ENCODE data around the gene ZEB2.

ZEB2 gene

DNA sequence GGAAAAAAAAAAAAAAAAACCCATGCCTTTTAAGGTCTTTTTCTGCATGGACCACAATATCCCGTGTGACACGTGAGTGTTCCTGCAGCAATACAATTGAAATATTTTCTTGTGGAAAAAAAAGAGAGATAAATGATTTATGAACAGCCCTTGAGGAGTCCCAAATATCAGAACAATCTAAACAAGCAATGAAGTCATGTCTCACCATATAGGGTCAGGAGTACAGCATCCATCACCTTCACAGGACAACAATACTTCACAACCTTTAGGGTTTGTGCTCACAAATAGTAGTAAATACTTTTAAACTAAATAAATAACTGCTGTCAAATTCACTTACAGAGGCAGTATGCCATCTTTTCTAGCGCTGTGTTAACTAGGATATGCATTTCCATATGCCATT, 87.9 kb downstream of the ZEB2 start:
- Histone ChIP-seq H3K4me3 (ENCODE audit: low read length) (no peak overlapping the region), H3K9ac (ENCODE audit: low read length) (no peak overlapping the region), H3K36me3 (ENCODE audit: control insufficient read depth, insufficient read depth, low read length) (no peaks in the 10 kb centered on the region), H3K9me3 (ENCODE audit: control insufficient read depth, low read length) (no peaks in the 10 kb centered on the region), H3K4me1 (ENCODE audit: control insufficient read depth, insufficient read depth, low read length) (no peaks in the 10 kb centered on the region), H3K27me3 (ENCODE audit: control insufficient read depth, insufficient read depth, low read length) (no peaks in the 10 kb centered on the region)

DNA sequence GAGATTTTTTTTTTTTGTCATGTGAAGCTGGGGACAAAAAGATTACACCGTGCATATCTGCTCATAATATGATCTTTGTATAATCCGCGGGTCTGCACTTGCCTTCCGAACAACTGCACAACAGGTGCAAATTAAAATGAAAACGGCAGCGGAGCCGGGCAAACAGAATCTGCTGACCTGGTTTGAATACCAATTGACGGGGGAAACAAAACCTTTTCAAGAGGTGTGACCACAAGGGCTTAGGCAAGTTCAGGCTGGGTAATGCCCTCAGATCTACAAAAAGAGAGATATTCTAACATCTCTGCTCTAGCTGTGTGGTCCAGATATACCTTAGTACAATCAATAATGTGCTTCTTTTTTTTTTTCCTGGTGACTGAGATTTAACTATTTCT, 88.5 kb downstream of the ZEB2 start:
- no peak overlapping the region for H3K4me3 ChIP-seq (ENCODE audit: low read length)

DNA sequence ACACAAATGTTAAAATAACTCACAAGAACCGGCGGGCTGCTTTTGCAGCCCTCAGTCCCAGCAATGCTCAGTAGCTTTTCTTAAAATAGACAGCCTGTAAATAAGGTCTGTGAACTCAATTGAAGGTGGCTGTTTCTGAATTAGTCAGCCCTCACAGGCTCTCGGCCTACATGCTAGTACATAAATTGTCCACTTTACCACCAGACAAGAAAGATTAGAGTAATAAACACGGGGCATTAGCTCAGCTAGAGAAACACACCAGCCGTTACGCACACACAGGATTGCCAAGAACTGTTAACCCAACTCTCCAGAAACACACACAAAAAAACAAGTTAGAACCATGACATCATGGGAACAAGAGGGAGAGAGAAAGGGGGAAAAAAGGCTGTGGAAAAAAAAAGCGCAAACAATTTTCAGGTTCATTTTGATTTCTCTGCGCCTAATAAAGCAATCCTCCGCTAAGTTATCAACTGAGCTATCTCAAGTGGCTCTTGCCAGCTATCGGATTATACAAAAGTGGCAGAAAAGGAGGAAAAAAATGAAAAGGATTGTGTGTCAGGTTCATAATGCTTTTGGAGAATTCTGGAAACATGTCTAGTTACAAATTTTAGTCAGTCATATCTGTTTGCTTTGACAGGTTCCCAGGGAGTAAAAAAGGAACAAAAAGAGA, 89.1 kb downstream of the ZEB2 start:
- Histone ChIP-seq H3K4me1 (ENCODE audit: control insufficient read depth, insufficient read depth, low read length) (no peaks in the 10 kb centered on the region), H3K27me3 (ENCODE audit: control insufficient read depth, insufficient read depth, low read length) (no peaks in the 10 kb centered on the region), H3K36me3 (ENCODE audit: control insufficient read depth, insufficient read depth, low read length) (no peaks in the 10 kb centered on the region), H3K9me3 (ENCODE audit: control insufficient read depth, low read length) (no peaks in the 10 kb centered on the region), H3K9ac (ENCODE audit: low read length) (no peak overlapping the region), H3K4me3 (ENCODE audit: low read length) (no peak overlapping the region)

More for the DNA sequence above, 88.5 kb downstream of the ZEB2 start:
- no peaks in the 10 kb centered on the region for H3K4me1 ChIP-seq (ENCODE audit: control insufficient read depth, insufficient read depth, low read length)
- no peak overlapping the region for H3K9ac ChIP-seq (ENCODE audit: low read length)
- no peaks in the 10 kb centered on the region for H3K36me3 ChIP-seq (ENCODE audit: control insufficient read depth, insufficient read depth, low read length)
- H3K9me3 ChIP-seq (ENCODE audit: control insufficient read depth, low read length), result no peaks in the 10 kb centered on the region
- H3K27me3 ChIP-seq (ENCODE audit: control insufficient read depth, insufficient read depth, low read length), result no peaks in the 10 kb centered on the region

DNA sequence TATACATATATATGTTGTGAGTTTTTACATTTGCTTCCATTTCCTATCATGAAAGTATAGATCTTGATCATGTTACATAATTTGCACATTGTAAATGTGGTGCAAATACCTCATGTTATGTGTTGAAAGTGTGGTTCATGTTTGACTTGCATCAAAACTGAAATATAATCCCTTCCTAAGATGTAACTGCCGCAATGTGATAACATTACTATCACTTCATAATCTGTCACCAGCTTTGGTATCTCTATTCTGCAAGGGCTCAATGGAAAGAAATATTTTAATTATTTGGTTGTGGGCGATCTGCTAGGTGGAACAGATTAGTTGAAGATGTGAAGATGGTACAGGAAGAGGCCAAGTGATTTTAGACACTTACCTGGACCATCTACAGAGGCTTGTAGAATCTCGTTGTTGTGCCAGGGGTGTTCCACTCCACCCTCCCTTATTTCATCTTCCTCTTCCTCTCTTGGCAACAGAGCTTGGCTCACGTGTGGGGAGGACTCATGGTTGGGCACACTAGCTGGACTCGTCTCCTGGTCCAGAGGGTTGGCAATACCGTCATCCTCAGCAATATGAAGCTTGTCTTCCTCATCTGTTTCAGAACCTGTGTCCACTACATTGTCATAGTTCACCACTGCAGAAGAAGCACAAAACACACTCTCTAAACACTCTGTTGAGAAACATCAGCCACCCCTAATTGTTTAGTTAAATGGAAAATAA, 90.4 kb downstream of the ZEB2 start:
- Histone ChIP-seq H3K4me1 (ENCODE audit: control insufficient read depth, insufficient read depth, low read length) (no peaks in the 10 kb centered on the region), H3K9ac (ENCODE audit: low read length) (no peak overlapping the region)

DNA sequence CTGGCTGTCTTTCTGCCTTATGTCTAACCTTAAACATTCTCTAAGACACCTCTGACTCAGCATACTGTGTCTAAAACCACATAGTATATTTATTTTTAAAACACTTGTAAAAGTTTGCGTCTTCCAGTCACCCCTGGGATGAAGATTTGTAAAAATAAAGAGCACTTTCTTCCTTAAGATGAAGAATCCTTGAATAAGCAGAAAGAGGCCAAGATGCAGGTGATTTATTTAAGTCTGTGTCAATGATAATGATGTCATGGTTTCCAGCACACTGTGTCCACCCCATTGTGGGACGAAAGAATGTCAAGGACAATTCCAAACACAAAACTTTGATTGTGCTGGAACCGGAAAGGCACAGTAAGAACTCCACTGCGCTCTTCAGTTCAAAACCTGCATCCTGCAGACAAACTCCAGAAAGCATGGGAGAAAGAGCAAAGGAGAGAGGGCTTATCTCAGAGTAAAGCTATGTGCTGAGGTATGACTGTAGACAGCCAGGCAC, 92.9 kb downstream of the ZEB2 start:
- no peaks in the 10 kb centered on the region for H3K4me1 ChIP-seq (ENCODE audit: control insufficient read depth, insufficient read depth, low read length)
- no peaks in the 10 kb centered on the region for H3K27me3 ChIP-seq (ENCODE audit: control insufficient read depth, insufficient read depth, low read length)
- H3K36me3 ChIP-seq (ENCODE audit: control insufficient read depth, insufficient read depth, low read length), result no peaks in the 10 kb centered on the region
- no peak overlapping the region for H3K9ac ChIP-seq (ENCODE audit: low read length)
- H3K9me3 ChIP-seq (ENCODE audit: control insufficient read depth, low read length), result no peaks in the 10 kb centered on the region
- H3K4me3 ChIP-seq (ENCODE audit: low read length), result no peak overlapping the region

More for the DNA sequence above, 90.4 kb downstream of the ZEB2 start:
- H3K27me3 ChIP-seq (ENCODE audit: control insufficient read depth, insufficient read depth, low read length), result no peaks in the 10 kb centered on the region
- H3K9me3 ChIP-seq (ENCODE audit: control insufficient read depth, low read length), result no peaks in the 10 kb centered on the region
- no peaks in the 10 kb centered on the region for H3K36me3 ChIP-seq (ENCODE audit: control insufficient read depth, insufficient read depth, low read length)
- no peak overlapping the region for H3K4me3 ChIP-seq (ENCODE audit: low read length)

DNA sequence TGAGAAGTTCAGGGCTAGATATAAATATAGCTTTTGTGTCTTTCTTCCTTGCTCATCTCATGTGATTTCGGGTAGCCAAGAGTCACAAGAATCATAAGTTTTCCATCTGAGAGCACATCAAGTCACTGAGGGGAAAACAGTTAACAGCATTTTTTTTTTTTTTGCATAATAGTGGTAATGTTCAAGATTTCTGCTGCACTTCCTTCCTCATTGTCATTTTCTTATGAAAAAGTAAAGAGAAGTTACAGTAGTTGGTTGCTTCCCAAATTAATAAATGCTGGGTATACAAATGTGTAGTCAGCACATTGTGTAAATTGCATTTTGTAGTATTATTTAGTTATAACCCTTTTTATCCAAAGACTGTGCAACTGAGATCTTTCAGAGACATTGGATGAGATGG, 93.6 kb downstream of the ZEB2 start:
- H3K9ac ChIP-seq (ENCODE audit: low read length), result no peak overlapping the region

DNA sequence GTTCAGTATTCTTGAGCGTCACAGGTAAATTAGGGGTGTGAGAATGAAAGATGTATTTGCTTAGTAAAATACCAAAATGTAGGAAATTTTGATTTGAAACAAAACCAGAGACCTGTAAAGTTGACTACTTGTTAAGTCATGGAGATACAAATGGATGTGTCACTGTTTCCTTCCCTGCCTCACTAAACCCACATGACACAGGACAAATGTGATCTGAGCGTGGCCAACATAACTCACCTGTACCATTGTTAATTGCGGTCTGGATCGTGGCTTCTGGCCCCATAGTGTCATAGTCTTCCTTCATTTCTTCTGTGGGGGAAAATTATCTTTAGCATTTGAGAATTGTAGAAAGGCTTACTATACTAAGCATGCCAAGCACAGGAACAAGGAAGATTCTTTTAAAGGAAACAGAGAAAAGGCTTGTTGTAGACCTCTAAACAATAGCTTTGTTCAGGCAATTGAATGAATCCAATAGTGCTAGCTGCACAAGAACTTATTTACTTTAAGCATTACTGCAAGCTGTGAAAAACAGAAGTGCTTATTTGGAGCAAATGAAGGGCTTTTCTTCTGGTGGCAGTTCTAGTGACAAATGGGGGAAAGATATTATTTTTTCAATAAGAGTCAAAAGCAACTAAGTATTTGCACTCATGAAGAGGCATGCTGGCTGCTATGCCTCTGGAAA, 95.2 kb downstream of the ZEB2 start:
- no peaks in the 10 kb centered on the region for H3K27me3 ChIP-seq (ENCODE audit: control insufficient read depth, insufficient read depth, low read length)
- H3K36me3 ChIP-seq (ENCODE audit: control insufficient read depth, insufficient read depth, low read length), result no peaks in the 10 kb centered on the region
- no peak overlapping the region for H3K4me3 ChIP-seq (ENCODE audit: low read length)
- H3K9me3 ChIP-seq (ENCODE audit: control insufficient read depth, low read length), result no peaks in the 10 kb centered on the region
- H3K9ac ChIP-seq (ENCODE audit: low read length), result no peak overlapping the region
- no peaks in the 10 kb centered on the region for H3K4me1 ChIP-seq (ENCODE audit: control insufficient read depth, insufficient read depth, low read length)

More for the DNA sequence above, 93.6 kb downstream of the ZEB2 start:
- Histone ChIP-seq H3K27me3 (ENCODE audit: control insufficient read depth, insufficient read depth, low read length) (no peaks in the 10 kb centered on the region), H3K4me3 (ENCODE audit: low read length) (no peak overlapping the region), H3K36me3 (ENCODE audit: control insufficient read depth, insufficient read depth, low read length) (no peaks in the 10 kb centered on the region), H3K4me1 (ENCODE audit: control insufficient read depth, insufficient read depth, low read length) (no peaks in the 10 kb centered on the region), H3K9me3 (ENCODE audit: control insufficient read depth, low read length) (no peaks in the 10 kb centered on the region)

DNA sequence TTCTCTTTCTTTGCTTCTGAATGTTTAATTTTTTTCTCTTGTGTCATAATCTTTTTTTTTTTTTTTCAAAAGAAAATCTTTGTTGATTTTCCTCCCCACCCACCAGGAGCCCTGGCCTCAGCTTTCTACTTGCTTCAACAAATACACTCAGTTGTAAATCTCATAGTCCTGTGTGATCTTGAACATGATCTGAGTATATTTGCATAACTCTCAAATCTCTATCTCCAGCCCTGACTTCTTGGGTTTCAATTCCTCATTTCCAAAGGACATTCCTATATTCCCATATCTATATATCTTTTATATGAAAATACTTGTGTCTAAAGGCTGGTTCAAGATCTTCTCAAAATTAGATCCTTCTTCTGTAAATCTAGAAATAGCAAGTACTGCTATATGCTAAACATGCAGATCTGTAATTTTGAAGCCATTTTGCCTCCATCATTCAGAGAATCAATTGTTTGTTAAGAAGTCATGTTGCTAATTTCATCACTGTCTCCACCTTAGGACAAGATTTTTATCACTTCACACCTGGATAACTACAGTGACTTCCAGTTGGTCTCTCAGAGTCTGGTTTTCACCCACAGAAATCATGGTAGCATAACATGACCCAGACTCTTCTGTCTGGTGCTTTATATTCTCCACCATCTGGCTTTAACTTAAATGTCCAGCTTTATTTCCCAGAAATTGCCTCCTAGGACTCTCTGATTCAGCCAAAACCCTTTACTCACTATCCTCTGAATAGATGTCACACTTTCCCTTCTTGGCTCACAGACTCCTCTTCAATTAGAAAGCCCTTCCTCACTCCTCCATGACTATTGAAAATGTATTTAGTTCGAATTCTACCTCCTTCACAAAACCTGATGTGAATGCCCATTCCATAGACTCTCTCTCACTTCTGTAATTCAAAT, 98.1 kb downstream of the ZEB2 start:
- H3K9ac ChIP-seq (ENCODE audit: low read length), result no peak overlapping the region
- H3K4me1 ChIP-seq (ENCODE audit: control insufficient read depth, insufficient read depth, low read length), result no peaks in the 10 kb centered on the region
- no peaks in the 10 kb centered on the region for H3K36me3 ChIP-seq (ENCODE audit: control insufficient read depth, insufficient read depth, low read length)

DNA sequence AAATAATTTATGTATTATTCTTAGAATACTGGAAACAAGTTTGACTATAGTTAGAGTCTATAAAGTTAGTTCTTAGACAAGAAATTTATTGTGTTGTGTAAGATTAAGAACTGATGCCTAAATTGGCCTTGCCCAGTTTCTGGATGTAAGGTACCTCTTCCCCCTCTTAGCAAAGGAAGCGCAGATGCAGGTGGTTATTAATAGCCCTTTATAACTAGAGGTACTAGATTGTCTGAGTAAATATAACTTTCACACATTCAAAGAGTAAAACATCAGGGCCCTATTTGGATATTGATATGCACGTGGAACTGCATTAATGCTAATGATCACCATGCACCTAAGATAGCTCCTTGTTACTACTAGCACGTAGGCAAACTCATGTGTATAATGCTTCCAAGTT, 100.7 kb downstream of the ZEB2 start:
- Histone ChIP-seq H3K4me1 (ENCODE audit: control insufficient read depth, insufficient read depth, low read length) (no peaks in the 10 kb centered on the region), H3K27me3 (ENCODE audit: control insufficient read depth, insufficient read depth, low read length) (no peaks in the 10 kb centered on the region), H3K9me3 (ENCODE audit: control insufficient read depth, low read length) (no peaks in the 10 kb centered on the region), H3K9ac (ENCODE audit: low read length) (no peak overlapping the region), H3K4me3 (ENCODE audit: low read length) (no peak overlapping the region), H3K36me3 (ENCODE audit: control insufficient read depth, insufficient read depth, low read length) (no peaks in the 10 kb centered on the region)

More for the DNA sequence above, 98.1 kb downstream of the ZEB2 start:
- no peaks in the 10 kb centered on the region for H3K9me3 ChIP-seq (ENCODE audit: control insufficient read depth, low read length)
- H3K4me3 ChIP-seq (ENCODE audit: low read length), result no peak overlapping the region
- no peaks in the 10 kb centered on the region for H3K27me3 ChIP-seq (ENCODE audit: control insufficient read depth, insufficient read depth, low read length)

DNA sequence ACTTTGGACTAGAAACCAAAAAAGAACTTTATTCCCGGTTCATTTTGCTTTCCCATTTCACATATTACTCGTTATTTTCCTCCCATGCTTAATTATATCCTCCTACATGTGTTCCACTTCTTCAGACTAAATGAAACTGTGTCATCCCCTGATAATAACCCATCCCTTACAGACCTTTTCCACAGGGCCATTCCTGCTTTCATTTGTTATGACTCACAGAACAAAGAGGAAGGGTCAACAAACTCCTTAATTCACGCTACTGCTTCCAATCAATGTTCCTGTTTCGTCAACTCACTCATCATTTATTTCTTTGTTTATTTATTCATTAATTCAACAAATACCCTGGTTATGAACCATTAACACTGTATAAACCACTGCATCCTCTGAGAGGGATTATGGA, 104.5 kb downstream of the ZEB2 start:
- Histone ChIP-seq H3K9ac (ENCODE audit: low read length) (no peak overlapping the region), H3K4me3 (ENCODE audit: low read length) (no peak overlapping the region), H3K27me3 (ENCODE audit: control insufficient read depth, insufficient read depth, low read length) (no peaks in the 10 kb centered on the region), H3K4me1 (ENCODE audit: control insufficient read depth, insufficient read depth, low read length) (no peaks in the 10 kb centered on the region), H3K9me3 (ENCODE audit: control insufficient read depth, low read length) (no peaks in the 10 kb centered on the region), H3K36me3 (ENCODE audit: control insufficient read depth, insufficient read depth, low read length) (no peaks in the 10 kb centered on the region)

DNA sequence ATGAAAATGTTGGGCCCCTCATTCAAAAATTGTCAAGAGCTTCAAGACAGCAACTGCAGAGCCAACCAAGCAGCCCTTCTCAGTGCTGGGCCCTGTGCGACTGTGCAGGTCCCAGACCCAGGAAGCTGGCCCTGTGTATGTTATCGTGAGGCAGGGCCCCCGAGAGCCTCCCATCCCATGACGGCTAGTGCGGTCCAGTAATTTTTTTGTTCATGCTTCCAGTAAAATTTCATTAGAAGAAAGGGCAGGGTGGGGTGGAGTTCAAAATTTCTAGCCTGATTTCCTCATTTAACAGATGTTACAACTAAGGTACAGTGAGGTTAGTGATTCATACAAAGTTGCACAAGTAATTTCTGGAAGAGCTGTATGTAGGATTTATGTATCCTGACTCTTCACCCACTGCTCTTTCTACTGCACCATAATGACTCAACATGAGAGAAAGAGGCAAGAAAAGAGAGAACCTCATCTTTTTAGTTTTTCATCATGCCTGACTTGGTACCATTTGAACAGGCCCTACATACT, 105.5 kb downstream of the ZEB2 start:
- Histone ChIP-seq H3K4me3 (ENCODE audit: low read length) (no peak overlapping the region), H3K9me3 (ENCODE audit: control insufficient read depth, low read length) (no peaks in the 10 kb centered on the region), H3K36me3 (ENCODE audit: control insufficient read depth, insufficient read depth, low read length) (no peaks in the 10 kb centered on the region), H3K27me3 (ENCODE audit: control insufficient read depth, insufficient read depth, low read length) (no peaks in the 10 kb centered on the region), H3K9ac (ENCODE audit: low read length) (no peak overlapping the region), H3K4me1 (ENCODE audit: control insufficient read depth, insufficient read depth, low read length) (no peaks in the 10 kb centered on the region)

Measured in mucosa of stomach (tissue), 1 donor.